Rectal smooth muscle tissue (tissue), 1 donor: ENCODE data around the gene RAB6A.
"Not testable (repeated sequence)": the region's sequence is repeated elsewhere in the genome, so short reads cannot be mapped to it uniquely, and the experiment has no call there.

Experiments used
- H3K27ac ChIP-seq: one replicate; pipeline ENCODE4 v1.7.0; 2013; ENCODE audit warnings: low read depth, low read length, inconsistent platforms
- H3K27me3 ChIP-seq: one replicate; pipeline ENCODE4 v1.7.0; 2013; ENCODE audit warnings: low read length; ENCODE audit not compliant: control insufficient read depth, insufficient read depth
- H3K36me3 ChIP-seq: one replicate; pipeline ENCODE4 v1.7.0; 2013; ENCODE audit warnings: low read length; ENCODE audit not compliant: control insufficient read depth, insufficient read depth
- H3K4me1 ChIP-seq: one replicate; pipeline ENCODE4 v1.7.0; 2013; ENCODE audit warnings: low read length; ENCODE audit not compliant: control insufficient read depth, insufficient read depth
- H3K4me3 ChIP-seq: one replicate; pipeline ENCODE4 v1.7.0; 2013; ENCODE audit warnings: low read length
- H3K9ac ChIP-seq: one replicate; pipeline ENCODE4 v1.7.0; 2013; ENCODE audit warnings: low read length

The RAB6A gene

DNA sequence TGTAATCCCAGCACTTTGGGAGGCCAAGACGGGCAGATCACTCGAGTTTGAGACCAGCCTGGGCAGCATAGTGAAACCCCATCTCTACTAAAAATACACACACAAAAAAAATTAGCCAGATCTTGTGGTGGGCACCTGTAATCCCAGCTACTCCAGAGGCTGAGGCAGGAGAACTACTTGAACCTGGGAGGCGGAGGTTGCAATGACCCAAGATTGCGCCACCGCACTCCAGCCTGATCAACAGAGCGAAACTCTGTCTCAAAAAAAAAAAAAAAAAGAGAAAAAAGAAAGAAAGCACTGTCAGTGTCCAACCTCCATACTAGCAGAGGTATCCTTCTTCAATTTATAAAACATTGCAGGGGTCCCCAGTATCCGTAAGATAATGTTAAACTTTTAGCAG is 17.8 kb downstream of the RAB6A start:
- Histone ChIP-seq H3K4me1 (no peaks in the 10 kb centered on the region), H3K27me3 (no peaks in the 10 kb centered on the region), H3K36me3 (no peaks in the 10 kb centered on the region), H3K4me3 (no peak overlapping the region), H3K27ac (no peak overlapping the region), H3K9ac (no peak overlapping the region)

GRCh38 chr11:73735959-73736358 is 24.9 kb downstream of the RAB6A start:
- H3K9ac ChIP-seq, H3K27me3 ChIP-seq, H3K4me1 ChIP-seq, H3K27ac ChIP-seq, H3K4me3 ChIP-seq, H3K36me3 ChIP-seq: not testable (repeated sequence)

- no peak overlapping the region for H3K9ac ChIP-seq
These were observed 25.9 kb downstream of the RAB6A start for GRCh38 chr11:73734993-73735392.

DNA sequence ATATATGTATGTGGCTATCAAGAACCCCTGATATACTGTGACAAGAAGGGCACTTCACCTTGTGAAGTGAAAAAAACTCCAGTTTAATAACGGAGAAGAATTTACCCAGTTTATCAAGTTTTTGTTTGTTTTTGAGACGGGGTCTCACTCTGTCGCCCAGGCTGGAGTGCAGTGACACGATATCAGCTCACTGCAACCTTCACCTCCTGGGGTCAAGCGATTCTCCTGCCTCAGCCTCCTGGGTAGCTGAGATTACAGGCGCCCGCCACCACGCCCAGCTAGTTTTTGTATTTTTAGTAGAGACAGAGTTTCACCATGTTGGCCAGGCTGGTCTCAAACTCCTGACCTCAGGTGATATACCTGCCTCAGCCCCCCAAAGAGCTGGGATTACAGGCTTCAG is 26.9 kb downstream of the RAB6A start:
- H3K9ac ChIP-seq, H3K27ac ChIP-seq, H3K4me1 ChIP-seq, H3K4me3 ChIP-seq, H3K27me3 ChIP-seq, H3K36me3 ChIP-seq: not testable (repeated sequence)

More at GRCh38 chr11:73734993-73735392, 25.9 kb downstream of the RAB6A start:
- Histone ChIP-seq H3K36me3 (no peaks in the 10 kb centered on the region), H3K4me1 (peaks cover 4% of the 10 kb centered on the region), H3K4me3 (no peak overlapping the region), H3K27me3 (no peaks in the 10 kb centered on the region), H3K27ac (no peak overlapping the region)

- not testable (repeated sequence) for H3K9ac ChIP-seq, H3K27ac ChIP-seq, H3K4me1 ChIP-seq, H3K27me3 ChIP-seq, H3K4me3 ChIP-seq, H3K36me3 ChIP-seq
These were observed 27.9 kb downstream of the RAB6A start for GRCh38 chr11:73732936-73733335.

GRCh38 chr11:73729594-73730206 is 31.2 kb downstream of the RAB6A start:
- H3K27ac ChIP-seq: no peak overlapping the region

DNA sequence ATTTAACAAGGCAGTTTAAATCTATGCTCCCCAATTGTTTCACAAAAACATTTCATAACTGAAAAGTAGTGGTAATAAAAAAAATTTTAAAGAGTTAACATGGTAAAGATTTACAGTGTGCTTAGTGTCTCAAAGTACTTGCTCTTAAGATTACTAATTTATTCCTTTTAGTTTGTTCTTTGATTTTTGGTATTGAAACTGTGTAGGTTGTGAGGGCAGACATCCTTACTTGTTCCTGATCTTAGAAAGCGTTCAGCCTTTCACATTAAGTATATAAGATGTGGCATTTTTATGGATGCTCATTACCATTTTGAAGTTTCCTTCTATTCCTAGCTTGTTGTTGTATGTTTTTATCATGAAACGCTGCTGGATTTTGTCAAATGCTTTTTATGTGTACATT is 32.9 kb downstream of the RAB6A start:
- H3K4me1 ChIP-seq: no peaks in the 10 kb centered on the region
- no peaks in the 10 kb centered on the region for H3K27me3 ChIP-seq
- H3K36me3 ChIP-seq: no peaks in the 10 kb centered on the region
- H3K9ac ChIP-seq: no peak overlapping the region
- no peak overlapping the region for H3K4me3 ChIP-seq
- no peak overlapping the region for H3K27ac ChIP-seq

More at GRCh38 chr11:73729594-73730206, 31.2 kb downstream of the RAB6A start:
- H3K9ac ChIP-seq: no peak overlapping the region
- H3K27me3 ChIP-seq: no peaks in the 10 kb centered on the region
- H3K36me3 ChIP-seq: no peaks in the 10 kb centered on the region
- H3K4me3 ChIP-seq: no peak overlapping the region
- H3K4me1 ChIP-seq: no peaks in the 10 kb centered on the region

GRCh38 chr11:73726825-73727224 is 34.0 kb downstream of the RAB6A start:
- H3K27me3 ChIP-seq: no peaks in the 10 kb centered on the region
- no peaks in the 10 kb centered on the region for H3K4me1 ChIP-seq
- no peaks in the 10 kb centered on the region for H3K36me3 ChIP-seq
- H3K9ac ChIP-seq: no peak overlapping the region
- H3K4me3 ChIP-seq: no peak overlapping the region
- no peak overlapping the region for H3K27ac ChIP-seq

GRCh38 chr11:73717136-73717535 is 43.7 kb downstream of the RAB6A start:
- H3K27ac ChIP-seq: no peak overlapping the region
- no peaks in the 10 kb centered on the region for H3K27me3 ChIP-seq
- no peaks in the 10 kb centered on the region for H3K36me3 ChIP-seq
- H3K4me1 ChIP-seq: no peaks in the 10 kb centered on the region
- H3K4me3 ChIP-seq: no peak overlapping the region
- H3K9ac ChIP-seq: no peak overlapping the region

DNA sequence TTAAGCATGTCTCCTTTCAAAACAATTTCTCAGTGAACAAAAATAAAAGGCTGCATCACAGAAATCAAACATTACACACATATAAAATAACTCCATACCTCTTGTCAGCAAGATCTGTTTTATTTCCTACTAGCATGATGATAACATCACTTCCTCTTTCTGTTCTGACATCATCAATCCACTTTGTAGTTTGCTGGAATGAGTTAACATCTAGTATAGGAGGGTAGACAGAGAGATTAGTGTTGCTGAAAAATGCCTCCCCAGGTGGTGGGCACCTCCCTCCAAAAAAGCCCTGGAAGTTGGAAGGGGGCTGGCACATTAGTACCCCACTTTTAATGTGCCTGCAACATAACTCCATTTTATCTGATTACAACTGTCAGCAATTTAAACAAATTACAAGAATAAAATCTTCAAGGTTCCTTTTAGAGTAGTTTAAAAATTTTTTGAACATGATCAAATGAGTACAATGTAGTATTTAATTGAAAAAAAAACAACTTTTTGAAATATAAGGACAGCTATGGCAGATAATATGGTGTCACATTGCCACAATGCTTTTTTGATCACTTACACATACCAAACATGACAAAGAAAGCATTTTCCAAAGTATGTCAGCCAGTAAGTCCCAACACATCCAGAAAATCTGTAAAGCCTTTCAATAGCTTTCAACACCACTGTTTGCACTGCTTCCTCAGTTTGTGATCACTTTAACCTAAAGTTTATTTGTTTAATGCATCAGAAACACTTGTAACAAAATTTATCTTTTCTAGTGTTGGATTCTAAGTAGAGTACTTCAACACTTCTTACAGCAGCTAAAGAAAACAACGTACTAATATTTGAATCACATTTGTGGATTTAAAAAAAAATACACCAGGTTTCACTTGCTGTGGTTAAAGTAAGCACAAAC is 44.5 kb downstream of the RAB6A start:
- H3K27ac ChIP-seq: no peak overlapping the region
- no peaks in the 10 kb centered on the region for H3K27me3 ChIP-seq
- no peaks in the 10 kb centered on the region for H3K36me3 ChIP-seq
- no peaks in the 10 kb centered on the region for H3K4me1 ChIP-seq
- H3K9ac ChIP-seq: no peak overlapping the region
- H3K4me3 ChIP-seq: no peak overlapping the region

DNA sequence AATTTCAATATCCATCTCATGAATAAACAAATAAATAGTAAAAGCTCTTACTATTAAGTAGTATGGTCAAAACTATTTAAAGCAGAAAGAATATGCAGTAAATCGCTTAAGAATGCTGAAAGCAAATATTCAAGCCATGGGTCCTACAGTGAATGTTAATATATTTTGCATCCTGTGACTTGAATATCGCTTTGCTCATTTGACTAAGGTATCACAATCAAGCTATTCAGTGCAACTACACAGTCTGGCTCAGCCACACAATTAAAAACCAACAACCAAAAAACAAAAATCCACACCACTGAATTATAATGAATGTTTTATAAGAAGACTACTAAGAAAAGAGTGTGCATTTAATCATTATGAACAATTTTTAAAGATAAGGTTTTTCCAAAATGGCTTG is 45.3 kb downstream of the RAB6A start:
- Histone ChIP-seq H3K27me3 (no peaks in the 10 kb centered on the region), H3K4me3 (no peak overlapping the region), H3K27ac (no peak overlapping the region), H3K36me3 (peaks cover 3% of the 10 kb centered on the region), H3K9ac (no peak overlapping the region), H3K4me1 (no peaks in the 10 kb centered on the region)

GRCh38 chr11:73710964-73711363 is 49.9 kb downstream of the RAB6A start:
- Histone ChIP-seq H3K27me3 (no peaks in the 10 kb centered on the region), H3K27ac (no peak overlapping the region), H3K4me1 (no peaks in the 10 kb centered on the region), H3K9ac (no peak overlapping the region), H3K36me3 (peaks cover 3% of the 10 kb centered on the region), H3K4me3 (no peak overlapping the region)

- Histone ChIP-seq H3K9ac (no peak overlapping the region), H3K4me3 (no peak overlapping the region), H3K4me1 (no peaks in the 10 kb centered on the region), H3K27me3 (no peaks in the 10 kb centered on the region), H3K27ac (no peak overlapping the region), H3K36me3 (peaks cover 7% of the 10 kb centered on the region)
These were observed 55.8 kb downstream of the RAB6A start for GRCh38 chr11:73705053-73705452.
